ENCODE results near the gene WBP1.
A peak's percentile ranks its signal among the peaks of the same experiment; 100 is the strongest.
"Not testable (repeated sequence)": the region's sequence is repeated elsewhere in the genome, so short reads cannot be mapped to it uniquely, and the experiment has no call there.

Gene WBP1

DNA sequence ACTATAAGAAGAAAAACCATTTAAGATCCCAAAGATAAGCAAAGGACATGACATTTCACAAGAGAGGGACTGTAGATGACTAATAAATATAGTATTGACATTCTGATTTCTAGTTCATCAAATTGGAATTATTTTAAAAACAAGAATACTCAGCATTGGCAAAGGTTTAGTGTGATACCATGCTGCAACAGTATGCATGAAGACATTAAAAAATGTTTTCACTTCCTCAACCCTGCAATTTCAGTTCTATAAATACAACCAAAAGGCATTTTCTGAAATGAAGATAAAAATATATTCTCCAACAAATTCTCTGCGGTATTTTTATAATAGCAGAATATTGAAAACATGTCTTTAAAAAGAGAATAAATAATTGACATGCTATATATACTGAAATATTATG, 38.9 kb upstream of the WBP1 start:
- no peaks in the 10 kb centered on the region for H3K27me3 ChIP-seq (ENCODE audit: control insufficient read depth in 1 of 2, insufficient read depth in 2 of 2, low read length in 2 of 2)
- no peak overlapping the region for H3K9ac ChIP-seq (ENCODE audit: low read depth in 1 of 2, low read length in 2 of 2)
- no peak overlapping the region for H3K4me3 ChIP-seq (ENCODE audit: low read depth in 1 of 2, low read length in 2 of 2)
- peaks cover 6 to 30% of the 10 kb centered on the region in 2 donors for H3K4me1 ChIP-seq (ENCODE audit: control insufficient read depth in 1 of 2, insufficient read depth in 2 of 2, low read length in 2 of 2)
- peaks cover 0 to under 1% of the 10 kb centered on the region in 2 donors for H3K36me3 ChIP-seq (ENCODE audit: control insufficient read depth in 1 of 2, insufficient read depth in 2 of 2, low read length in 2 of 2)
- no peaks in the 10 kb centered on the region for H3K9me3 ChIP-seq (ENCODE audit: control insufficient read depth in 1 of 2, low read length in 2 of 2)
- H3K27ac ChIP-seq (ENCODE audit: low read depth, low read length) = no peak overlapping the region

DNA sequence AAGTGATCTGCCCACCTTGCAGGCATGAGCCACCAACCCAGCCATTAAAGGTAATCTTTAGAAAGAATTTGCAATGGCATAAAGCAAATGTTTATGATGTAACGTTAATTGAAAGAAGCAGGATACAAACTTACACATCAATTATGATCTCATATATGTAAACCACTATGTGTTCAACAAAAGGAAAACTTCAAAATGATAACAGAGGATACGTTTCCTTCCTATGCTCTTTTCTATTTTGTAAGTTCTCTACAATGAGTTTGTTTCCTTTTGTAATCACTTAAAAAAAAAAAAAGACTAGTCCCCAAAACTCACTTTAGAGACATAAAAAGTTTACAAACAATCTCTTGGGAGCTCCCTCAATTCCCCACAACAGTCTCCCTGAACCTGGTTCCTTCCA, 38.2 kb upstream of the WBP1 start:
- no peak overlapping the region for H3K9ac ChIP-seq (ENCODE audit: low read depth in 1 of 2, low read length in 2 of 2)
- H3K27me3 ChIP-seq (ENCODE audit: control insufficient read depth in 1 of 2, insufficient read depth in 2 of 2, low read length in 2 of 2) = no peaks in the 10 kb centered on the region
- peaks cover 4 to 23% of the 10 kb centered on the region in 2 donors for H3K4me1 ChIP-seq (ENCODE audit: control insufficient read depth in 1 of 2, insufficient read depth in 2 of 2, low read length in 2 of 2)
- no peak overlapping the region for H3K4me3 ChIP-seq (ENCODE audit: low read depth in 1 of 2, low read length in 2 of 2)
- no peak overlapping the region for H3K27ac ChIP-seq (ENCODE audit: low read depth, low read length)
- H3K36me3 ChIP-seq (ENCODE audit: control insufficient read depth in 1 of 2, insufficient read depth in 2 of 2, low read length in 2 of 2) = peaks cover 4 to 7% of the 10 kb centered on the region in 2 donors
- no peaks in the 10 kb centered on the region for H3K9me3 ChIP-seq (ENCODE audit: control insufficient read depth in 1 of 2, low read length in 2 of 2)

DNA sequence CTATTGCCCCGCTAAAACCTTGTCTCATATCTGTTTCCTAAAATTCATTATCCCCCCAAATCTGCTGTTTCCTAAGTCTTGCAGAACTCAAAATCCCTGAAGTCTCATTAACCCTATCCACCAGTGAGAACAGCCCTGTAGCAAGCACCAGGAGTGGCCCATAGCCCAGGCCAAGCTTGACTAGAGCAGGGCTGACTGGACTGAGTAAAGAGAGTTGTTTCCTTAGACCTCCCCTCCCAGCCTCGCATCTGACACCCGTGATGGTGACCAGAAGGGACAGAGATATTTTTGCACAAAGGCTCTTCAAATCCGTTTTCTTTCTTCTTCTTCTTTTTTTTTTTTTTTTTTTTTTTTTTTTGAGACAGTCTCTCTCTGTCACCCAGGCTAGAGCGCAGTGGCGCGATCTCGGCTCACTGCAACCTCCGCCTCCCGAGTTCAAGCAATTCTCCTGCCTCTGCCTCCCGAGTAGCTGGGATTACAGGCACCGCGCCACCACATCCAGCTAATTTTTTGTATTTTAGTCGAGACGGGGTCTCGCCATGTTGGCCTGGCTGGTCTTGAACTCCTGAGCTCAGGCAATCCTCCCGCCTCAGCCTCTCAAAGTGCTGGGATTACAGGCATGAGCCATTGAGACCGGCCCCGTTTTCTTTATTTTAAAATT, 37.7 kb upstream of the WBP1 start:
- not testable (repeated sequence) for H3K27me3 ChIP-seq (ENCODE audit: control insufficient read depth in 1 of 2, insufficient read depth in 2 of 2, low read length in 2 of 2); H3K27ac ChIP-seq (ENCODE audit: low read depth, low read length); H3K9me3 ChIP-seq (ENCODE audit: control insufficient read depth in 1 of 2, low read length in 2 of 2)
- H3K36me3 ChIP-seq (ENCODE audit: control insufficient read depth in 1 of 2, insufficient read depth in 2 of 2, low read length in 2 of 2) = peaks cover 9 to 12% of the 10 kb centered on the region in 2 donors
- peak overlapping the region; percentile 81 to 86 for H3K4me3 ChIP-seq (ENCODE audit: low read depth in 1 of 2, low read length in 2 of 2)
- H3K9ac ChIP-seq (ENCODE audit: low read depth in 1 of 2, low read length in 2 of 2) = peak overlapping the region in 1 of 2 donors; percentile 49
- H3K4me1 ChIP-seq (ENCODE audit: control insufficient read depth in 1 of 2, insufficient read depth in 2 of 2, low read length in 2 of 2) = peaks cover 10 to 21% of the 10 kb centered on the region in 2 donors

DNA sequence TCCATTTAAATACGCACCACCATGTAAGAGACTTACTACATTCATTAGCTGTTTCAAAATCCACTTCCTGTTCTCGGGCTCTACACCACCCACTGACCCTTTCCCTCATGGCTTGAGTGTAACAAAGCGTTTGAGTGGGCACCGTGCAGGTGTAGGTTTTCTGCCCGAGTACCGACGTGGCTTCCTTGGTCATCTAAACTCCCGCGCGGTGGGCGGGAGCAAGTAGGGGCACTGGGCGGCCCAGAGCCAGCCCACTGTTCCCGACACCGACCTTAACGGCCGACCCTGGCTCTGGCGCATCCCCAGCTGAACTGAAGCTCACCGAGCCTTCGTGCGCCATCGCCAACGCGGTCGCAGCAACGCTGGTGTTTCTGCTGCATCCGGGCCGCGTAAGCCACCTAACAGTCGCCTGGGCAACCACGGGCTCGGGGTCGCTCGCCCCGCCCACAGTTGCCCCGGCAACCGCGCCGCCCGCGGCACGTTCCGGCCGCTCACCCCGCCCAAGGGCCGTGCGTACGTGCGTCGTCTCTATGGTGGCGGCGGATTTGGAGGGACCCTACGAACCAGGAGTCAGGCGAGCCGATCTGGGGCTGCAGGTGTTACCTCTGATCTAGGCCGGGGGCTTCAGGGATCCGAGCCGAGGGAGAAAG, 36.9 kb upstream of the WBP1 start, which contains the start of the genes C2orf81 and WDR54:
TSS of gene C2orf81 (minus strand) at position 399 of the 650 bp plus-strand sequence. CDS start at position 340, 59 bp downstream.
TSS of gene WDR54 (plus strand) at position 510 of the 650 bp plus-strand sequence. CDS start 424 bp downstream, outside the sequence.
- Histone ChIP-seq H3K4me1 (ENCODE audit: control insufficient read depth in 1 of 2, insufficient read depth in 2 of 2, low read length in 2 of 2) (peaks cover 16% of the 10 kb centered on the region in 2 donors), H3K36me3 (ENCODE audit: control insufficient read depth in 1 of 2, insufficient read depth in 2 of 2, low read length in 2 of 2) (peaks cover 10 to 20% of the 10 kb centered on the region in 2 donors), H3K9ac (ENCODE audit: low read depth in 1 of 2, low read length in 2 of 2) (peak within 1 kb of the TSS; percentile 49 to 73), H3K4me3 (ENCODE audit: low read depth in 1 of 2, low read length in 2 of 2) (peak within 1 kb of the TSS; percentile 81 to 86), H3K27me3 (ENCODE audit: control insufficient read depth in 1 of 2, insufficient read depth in 2 of 2, low read length in 2 of 2) (no peaks in the 10 kb centered on the region), H3K27ac (ENCODE audit: low read depth, low read length) (peak within 1 kb of the TSS; percentile 23), H3K9me3 (ENCODE audit: control insufficient read depth in 1 of 2, low read length in 2 of 2) (no peaks in the 10 kb centered on the region)

DNA sequence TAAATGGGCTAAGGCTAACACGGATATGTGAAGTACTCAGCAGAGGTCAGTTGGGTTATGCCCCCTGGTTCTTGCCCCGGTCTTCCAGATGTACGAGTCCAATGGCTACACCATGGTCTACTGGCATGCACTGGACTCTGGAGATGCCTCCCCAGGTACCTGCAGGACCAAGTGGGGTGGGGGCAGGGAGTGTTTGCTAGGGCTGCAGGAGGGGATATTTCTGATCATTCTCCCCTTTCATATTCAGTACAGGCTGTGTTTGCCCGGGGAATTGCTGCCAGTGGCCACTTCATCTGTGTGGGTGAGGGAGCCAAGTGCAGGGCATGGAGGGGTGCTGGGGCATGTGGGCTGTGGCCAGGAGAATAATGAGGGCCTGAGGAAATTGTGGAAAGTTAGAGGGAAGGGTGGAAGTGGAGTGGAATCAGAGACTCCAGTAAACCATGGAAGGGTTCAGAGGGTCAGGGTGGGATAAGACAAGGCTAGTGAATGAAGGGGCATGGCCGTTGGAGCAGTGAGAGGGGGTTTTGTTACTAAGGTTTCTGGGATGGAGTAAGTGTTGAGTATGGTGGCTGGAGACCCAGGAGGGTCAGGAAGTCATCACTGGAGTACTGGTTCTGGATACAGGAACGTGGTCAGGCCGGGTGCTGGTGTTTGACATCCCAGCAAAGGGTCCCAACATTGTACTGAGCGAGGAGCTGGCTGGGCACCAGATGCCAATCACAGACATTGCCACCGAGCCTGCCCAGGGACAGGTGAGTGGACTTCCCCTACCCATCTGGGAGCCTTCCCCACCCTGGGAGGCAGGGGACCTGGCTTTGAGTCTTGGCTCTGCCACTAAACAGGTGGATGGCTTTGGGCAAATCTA, 34.8 kb upstream of the WBP1 start:
- Histone ChIP-seq H3K4me1 (ENCODE audit: control insufficient read depth in 1 of 2, insufficient read depth in 2 of 2, low read length in 2 of 2) (peaks cover 16% of the 10 kb centered on the region in 2 donors), H3K27ac (ENCODE audit: low read depth, low read length) (no peak overlapping the region), H3K9ac (ENCODE audit: low read depth in 1 of 2, low read length in 2 of 2) (no peak overlapping the region), H3K4me3 (ENCODE audit: low read depth in 1 of 2, low read length in 2 of 2) (no peak overlapping the region), H3K27me3 (ENCODE audit: control insufficient read depth in 1 of 2, insufficient read depth in 2 of 2, low read length in 2 of 2) (no peaks in the 10 kb centered on the region), H3K9me3 (ENCODE audit: control insufficient read depth in 1 of 2, low read length in 2 of 2) (no peaks in the 10 kb centered on the region), H3K36me3 (ENCODE audit: control insufficient read depth in 1 of 2, insufficient read depth in 2 of 2, low read length in 2 of 2) (peaks cover 18 to 41% of the 10 kb centered on the region in 2 donors)

DNA sequence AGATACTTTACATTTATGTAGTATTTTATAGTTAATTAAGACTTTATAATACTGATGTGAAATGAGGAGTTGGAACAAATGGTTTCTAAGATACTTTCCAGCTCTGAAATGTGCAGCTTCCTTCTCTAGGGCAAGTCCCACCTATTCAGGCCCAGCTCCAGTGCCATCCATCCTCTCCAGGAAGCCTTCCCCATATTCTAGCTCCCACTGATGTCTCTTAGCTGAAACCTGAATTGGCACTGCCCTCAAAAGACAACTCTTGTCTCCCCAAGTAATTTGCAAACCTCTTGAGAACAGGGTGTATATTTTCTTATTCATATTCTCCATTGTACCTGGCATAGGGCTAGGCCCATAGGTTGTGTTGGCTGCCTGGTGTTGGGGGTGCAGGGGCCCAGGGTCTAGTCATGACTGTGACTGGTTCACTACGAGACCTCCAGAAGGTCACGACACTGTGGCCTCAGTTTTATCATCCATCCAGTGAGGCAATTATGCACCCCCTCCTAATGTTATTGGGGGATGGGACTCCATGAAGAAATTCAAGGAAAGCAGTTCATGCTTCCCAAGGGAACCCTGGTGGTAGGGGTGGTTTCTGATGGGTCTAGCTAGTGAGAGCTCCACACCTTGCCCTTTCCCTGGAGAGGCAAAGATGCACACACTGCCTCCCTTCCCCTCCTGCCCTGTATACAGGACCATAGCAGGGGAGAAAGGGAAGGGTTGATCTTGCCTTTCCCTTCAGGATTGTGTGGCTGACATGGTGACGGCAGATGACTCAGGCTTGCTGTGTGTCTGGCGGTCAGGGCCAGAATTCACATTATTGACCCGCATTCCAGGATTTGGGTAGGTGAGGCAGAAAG, 33.9 kb upstream of the WBP1 start:
- Histone ChIP-seq H3K9ac (ENCODE audit: low read depth in 1 of 2, low read length in 2 of 2) (no peak overlapping the region), H3K9me3 (ENCODE audit: control insufficient read depth in 1 of 2, low read length in 2 of 2) (no peaks in the 10 kb centered on the region), H3K36me3 (ENCODE audit: control insufficient read depth in 1 of 2, insufficient read depth in 2 of 2, low read length in 2 of 2) (peaks cover 24 to 49% of the 10 kb centered on the region in 2 donors), H3K27ac (ENCODE audit: low read depth, low read length) (no peak overlapping the region), H3K27me3 (ENCODE audit: control insufficient read depth in 1 of 2, insufficient read depth in 2 of 2, low read length in 2 of 2) (no peaks in the 10 kb centered on the region), H3K4me3 (ENCODE audit: low read depth in 1 of 2, low read length in 2 of 2) (no peak overlapping the region), H3K4me1 (ENCODE audit: control insufficient read depth in 1 of 2, insufficient read depth in 2 of 2, low read length in 2 of 2) (peaks cover 24 to 25% of the 10 kb centered on the region in 2 donors)

DNA sequence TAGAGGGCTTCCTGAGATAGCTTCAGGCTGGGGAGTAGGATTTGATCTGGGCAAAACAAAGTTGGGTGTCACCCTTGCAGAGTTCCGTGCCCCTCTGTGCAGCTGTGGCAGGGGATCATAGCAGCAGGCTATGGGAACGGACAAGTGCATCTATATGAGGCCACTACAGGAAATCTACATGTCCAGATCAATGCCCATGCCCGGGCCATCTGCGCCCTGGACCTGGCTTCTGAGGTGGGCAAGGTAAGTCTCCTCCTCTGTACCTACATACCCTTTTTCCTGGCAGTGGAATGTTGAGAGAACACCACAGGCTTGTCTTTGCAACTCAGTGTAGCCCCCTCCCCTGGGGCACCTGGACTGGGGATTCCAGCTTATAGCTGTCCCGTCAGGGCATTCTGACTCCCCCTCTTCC, 33.2 kb upstream of the WBP1 start:
- peaks cover 30 to 31% of the 10 kb centered on the region in 2 donors for H3K4me1 ChIP-seq (ENCODE audit: control insufficient read depth in 1 of 2, insufficient read depth in 2 of 2, low read length in 2 of 2)
- H3K9ac ChIP-seq (ENCODE audit: low read depth in 1 of 2, low read length in 2 of 2) = no peak overlapping the region
- H3K4me3 ChIP-seq (ENCODE audit: low read depth in 1 of 2, low read length in 2 of 2) = no peak overlapping the region
- H3K27ac ChIP-seq (ENCODE audit: low read depth, low read length) = no peak overlapping the region
- peaks cover 24 to 50% of the 10 kb centered on the region in 2 donors for H3K36me3 ChIP-seq (ENCODE audit: control insufficient read depth in 1 of 2, insufficient read depth in 2 of 2, low read length in 2 of 2)
- no peaks in the 10 kb centered on the region for H3K27me3 ChIP-seq (ENCODE audit: control insufficient read depth in 1 of 2, insufficient read depth in 2 of 2, low read length in 2 of 2)
- H3K9me3 ChIP-seq (ENCODE audit: control insufficient read depth in 1 of 2, low read length in 2 of 2) = no peaks in the 10 kb centered on the region

DNA sequence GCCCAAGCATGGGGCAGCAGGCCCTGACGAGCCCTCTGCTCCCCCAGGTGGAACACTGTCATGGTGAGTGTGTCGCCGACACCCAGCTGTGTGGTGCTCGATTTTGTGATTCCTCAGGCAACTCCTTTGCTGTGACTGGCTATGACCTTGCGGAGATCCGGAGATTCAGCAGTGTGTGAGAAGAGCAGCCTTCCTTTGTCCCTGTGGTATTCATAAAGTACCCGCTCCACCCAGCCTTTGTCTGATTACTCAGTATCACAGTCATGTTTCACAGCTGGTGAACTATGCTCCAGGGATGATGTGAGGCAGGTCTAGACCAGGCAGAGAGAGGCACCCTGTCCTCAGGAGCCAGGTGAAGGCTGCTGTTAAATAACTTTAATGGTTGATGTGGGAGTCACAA, 32.7 kb upstream of the WBP1 start:
- H3K36me3 ChIP-seq (ENCODE audit: control insufficient read depth in 1 of 2, insufficient read depth in 2 of 2, low read length in 2 of 2) = peaks cover 24 to 54% of the 10 kb centered on the region in 2 donors
- no peaks in the 10 kb centered on the region for H3K27me3 ChIP-seq (ENCODE audit: control insufficient read depth in 1 of 2, insufficient read depth in 2 of 2, low read length in 2 of 2)
- H3K9ac ChIP-seq (ENCODE audit: low read depth in 1 of 2, low read length in 2 of 2) = no peak overlapping the region
- peaks cover 33 to 35% of the 10 kb centered on the region in 2 donors for H3K4me1 ChIP-seq (ENCODE audit: control insufficient read depth in 1 of 2, insufficient read depth in 2 of 2, low read length in 2 of 2)
- H3K9me3 ChIP-seq (ENCODE audit: control insufficient read depth in 1 of 2, low read length in 2 of 2) = no peaks in the 10 kb centered on the region
- H3K27ac ChIP-seq (ENCODE audit: low read depth, low read length) = no peak overlapping the region
- no peak overlapping the region for H3K4me3 ChIP-seq (ENCODE audit: low read depth in 1 of 2, low read length in 2 of 2)

DNA sequence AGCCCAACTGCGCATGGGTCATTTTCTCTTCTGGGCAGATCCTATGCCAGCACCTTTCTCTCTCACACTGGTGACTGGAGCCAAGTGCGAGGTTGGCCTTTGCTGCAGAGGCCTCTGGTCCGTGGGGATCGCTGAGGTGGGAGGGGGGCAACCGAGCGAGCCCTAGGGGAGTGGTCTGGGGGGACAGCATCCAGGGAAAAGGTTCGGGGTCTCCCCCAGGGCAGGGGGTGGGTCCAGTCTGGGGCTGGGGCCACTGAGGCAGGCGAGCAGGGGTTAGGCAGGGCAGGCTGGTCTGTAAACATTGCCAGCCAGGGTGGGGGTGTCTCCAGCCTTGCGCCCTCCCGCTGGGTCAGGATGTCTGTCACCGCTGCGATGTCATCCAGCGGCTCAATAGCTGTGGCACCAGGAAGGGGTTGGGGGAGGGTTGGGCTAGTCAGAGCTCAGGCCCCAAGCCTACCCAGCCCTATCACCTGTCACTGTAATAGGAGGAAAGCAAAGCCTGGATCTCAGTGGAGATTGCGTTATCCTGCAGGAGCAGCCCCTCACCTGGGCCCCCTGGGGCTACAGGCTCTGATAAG, 32.0 kb upstream of the WBP1 start:
- Histone ChIP-seq H3K9me3 (ENCODE audit: control insufficient read depth in 1 of 2, low read length in 2 of 2) (no peaks in the 10 kb centered on the region), H3K36me3 (ENCODE audit: control insufficient read depth in 1 of 2, insufficient read depth in 2 of 2, low read length in 2 of 2) (peaks cover 29 to 58% of the 10 kb centered on the region in 2 donors), H3K9ac (ENCODE audit: low read depth in 1 of 2, low read length in 2 of 2) (no peak overlapping the region), H3K27me3 (ENCODE audit: control insufficient read depth in 1 of 2, insufficient read depth in 2 of 2, low read length in 2 of 2) (no peaks in the 10 kb centered on the region), H3K27ac (ENCODE audit: low read depth, low read length) (no peak overlapping the region), H3K4me1 (ENCODE audit: control insufficient read depth in 1 of 2, insufficient read depth in 2 of 2, low read length in 2 of 2) (peaks cover 33 to 38% of the 10 kb centered on the region in 2 donors), H3K4me3 (ENCODE audit: low read depth in 1 of 2, low read length in 2 of 2) (no peak overlapping the region)
